GM18520 (cell line): ENCODE data around the gene TCF25.

ENCODE experiments used
- ATAC-seq: cut with Tn5 transposase; IDR thresholded peaks from one replicate; pipeline ENCODE4 v1.9.1; 2021; ENCODE audit not compliant: unreplicated experiment

The TCF25 gene

GRCh38 chr16:89843409-89844350 is 29.7 kb upstream of the TCF25 start:
- ATAC-seq: no peak

GRCh38 chr16:89844739-89845339 is 28.6 kb upstream of the TCF25 start:
- ATAC-seq: no peak

GRCh38 chr16:89845417-89845816 is 28.0 kb upstream of the TCF25 start:
- ATAC-seq: no peak

GRCh38 chr16:89847051-89847939 is 26.1 kb upstream of the TCF25 start:
- ATAC-seq: no peak

- ATAC-seq: no peak
These were observed 25.5 kb upstream of the TCF25 start for GRCh38 chr16:89847940-89848297.

- ATAC-seq: no peak
These were observed 24.4 kb upstream of the TCF25 start for GRCh38 chr16:89848974-89849373.

- ATAC-seq: no peak
These were observed 19.9 kb upstream of the TCF25 start for GRCh38 chr16:89853306-89853993.

GRCh38 chr16:89855301-89855945 is 18.0 kb upstream of the TCF25 start:
- ATAC-seq: no peak

GRCh38 chr16:89855986-89856385 is 17.4 kb upstream of the TCF25 start:
- no peak for ATAC-seq

- no peak for ATAC-seq
These were observed 14.3 kb upstream of the TCF25 start for GRCh38 chr16:89858973-89859614.

- ATAC-seq: no peak
These were observed 13.8 kb upstream of the TCF25 start for GRCh38 chr16:89859615-89860007.

GRCh38 chr16:89860747-89861304 is 12.6 kb upstream of the TCF25 start:
- no peak for ATAC-seq

GRCh38 chr16:89861648-89862047 is 11.7 kb upstream of the TCF25 start:
- no peak for ATAC-seq

GRCh38 chr16:89862732-89863131 is 10.7 kb upstream of the TCF25 start:
- ATAC-seq: no peak

- ATAC-seq: peak; percentile 62
These were observed 9.5 kb upstream of the TCF25 start for GRCh38 chr16:89863741-89864526.

- no peak for ATAC-seq
These were observed 8.9 kb upstream of the TCF25 start for GRCh38 chr16:89864527-89864820.

- ATAC-seq: no peak
These were observed 5.5 kb upstream of the TCF25 start for GRCh38 chr16:89867918-89868317.

GRCh38 chr16:89869911-89870310 is 3.5 kb upstream of the TCF25 start:
- no peak for ATAC-seq

GRCh38 chr16:89870440-89870839 is 3.0 kb upstream of the TCF25 start:
- ATAC-seq: no peak
